IMR-90 (cell line): ENCODE data around the gene BRCC3. TPM values are rescaled to one million over a fixed set of nuclear protein-coding genes. Genes with fewer than 3 reads are reported as not detected.

Experiments
- ATAC-seq: fragments of 200-7000 bp; cut with Tn5 transposase; 2 replicates; pipeline ENCODE4 v1.9.1; 2020; ENCODE audit warnings: low read depth, mild to moderate bottlenecking, moderate library complexity
- BruUV-seq: library from RNA; stranded (reverse); fragments of 400-500 nt; replicated peaks from 2 replicates; lab custom pipeline; 2021; lab: Mats Ljungman, UMichigan
- CTCF ChIA-PET: fragments of 300-600 bp; formaldehyde crosslinking; extraction: SDS; loops from one replicate; lab custom pipeline; 2021; ENCODE audit warnings: antibody characterized with exemption; lab: Yijun Ruan, JAX
- POLR2A ChIA-PET: fragments of 300-600 bp; sonication (Branson Sonifier 250); formaldehyde crosslinking; loops from one replicate; lab custom pipeline; 2022; ENCODE audit warnings: antibody characterized with exemption; ENCODE audit not compliant: unreplicated experiment; lab: Charles Lee
- DNase-seq: peaks from one replicate; pipeline ENCODE4 v3.0.0; 2013
- H2AFZ ChIP-seq: replicated peaks from 2 replicates; pipeline ENCODE3; 2013; ENCODE audit warnings: low read length, mild to moderate bottlenecking; ENCODE audit not compliant: poor library complexity
- H2AK5ac ChIP-seq: 2 replicates; pipeline ENCODE4 v1.6.1; 2013; ENCODE audit warnings: low read depth, low read length, inconsistent platforms
- H2AK9ac ChIP-seq: replicated peaks from 2 replicates; pipeline ENCODE3; 2013; ENCODE audit warnings: mild to moderate bottlenecking, low read depth, low read length, moderate library complexity; ENCODE audit not compliant: poor library complexity
- H2BK120ac ChIP-seq: 2 replicates; pipeline ENCODE4 v1.6.1; 2013; ENCODE audit warnings: low read depth, low read length, inconsistent platforms
- H2BK15ac ChIP-seq: 3 replicates; pipeline ENCODE4 v1.6.1; 2013; ENCODE audit warnings: low read depth, low read length, inconsistent platforms
- H2BK20ac ChIP-seq: 2 replicates; pipeline ENCODE4 v1.6.1; 2013; ENCODE audit warnings: low read depth, mild to moderate bottlenecking, inconsistent platforms, low read length, moderate library complexity
- H2BK5ac ChIP-seq: 2 replicates; pipeline ENCODE4 v1.6.1; 2013; ENCODE audit warnings: mild to moderate bottlenecking, low read depth, low read length, inconsistent platforms; ENCODE audit not compliant: poor library complexity, severe bottlenecking
- H3K14ac ChIP-seq: replicated peaks from 2 replicates; pipeline ENCODE4 v1.6.1; 2013; ENCODE audit warnings: low read depth, low read length, inconsistent platforms
- H3K18ac ChIP-seq: 2 replicates; pipeline ENCODE4 v1.6.1; 2013; ENCODE audit warnings: low read depth, low read length, control low read depth
- H3K23ac ChIP-seq: 2 replicates; pipeline ENCODE4 v1.6.1; 2013; ENCODE audit warnings: low read depth, low read length, inconsistent platforms
- H3K27ac ChIP-seq: 2 replicates; pipeline ENCODE4 v1.5.1; 2013; ENCODE audit warnings: mild to moderate bottlenecking, control low read depth, low read length; ENCODE audit not compliant: insufficient read depth
- H3K27me3 ChIP-seq: 2 replicates; pipeline ENCODE4 v1.6.1; 2013; ENCODE audit warnings: low read length; ENCODE audit not compliant: control insufficient read depth, insufficient read depth
- H3K36me3 ChIP-seq: 2 replicates; pipeline ENCODE4 v1.6.1; 2013; ENCODE audit warnings: low read length, mixed read lengths; ENCODE audit not compliant: control insufficient read depth, insufficient read depth
- H3K4ac ChIP-seq: 2 replicates; pipeline ENCODE4 v1.6.1; 2013; ENCODE audit warnings: low read depth, low read length, inconsistent platforms
- H3K4me1 ChIP-seq: 2 replicates; pipeline ENCODE4 v1.6.1; 2013; ENCODE audit warnings: low read length, mixed read lengths; ENCODE audit not compliant: control insufficient read depth, insufficient read depth
- H3K4me2 ChIP-seq: 2 replicates; pipeline ENCODE4 v1.6.1; 2013; ENCODE audit warnings: low read depth, mild to moderate bottlenecking, control low read depth, low read length, moderate library complexity
- H3K4me3 ChIP-seq: 2 replicates; pipeline ENCODE4 v1.5.1; 2013; ENCODE audit warnings: low read depth, mild to moderate bottlenecking, control low read depth, low read length, moderate library complexity; ENCODE audit not compliant: insufficient read depth
- H3K56ac ChIP-seq: 2 replicates; pipeline ENCODE4 v1.6.1; 2013; ENCODE audit warnings: low read length, inconsistent platforms; ENCODE audit not compliant: insufficient read depth; ENCODE audit errors: extremely low read depth
- H3K79me1 ChIP-seq, 2 experiments: 2 replicates each; pipeline ENCODE4 v1.6.1; 2013; ENCODE audit warnings: low read length in 2 of 2, inconsistent platforms in 1 of 2, low read depth in 1 of 2
- H3K9ac ChIP-seq: 2 replicates; pipeline ENCODE4 v1.6.1; 2013; ENCODE audit warnings: low read depth, low read length, control low read depth
- H3K9me1 ChIP-seq: 2 replicates; pipeline ENCODE4 v1.6.1; 2013; ENCODE audit warnings: low read length, inconsistent platforms; ENCODE audit not compliant: insufficient read depth
- H3K9me3 ChIP-seq: 2 replicates; pipeline ENCODE4 v1.6.1; 2013; ENCODE audit warnings: low read length; ENCODE audit not compliant: control insufficient read depth, insufficient read depth
- H4K20me1 ChIP-seq: 2 replicates; pipeline ENCODE4 v1.6.1; 2013; ENCODE audit warnings: low read length, inconsistent platforms; ENCODE audit not compliant: insufficient read depth
- H4K5ac ChIP-seq: 2 replicates; pipeline ENCODE4 v1.6.1; 2013; ENCODE audit warnings: mild to moderate bottlenecking, low read depth, low read length, control low read depth
- H4K8ac ChIP-seq, 2 experiments: 2 replicates each; pipeline ENCODE4 v1.6.1; 2013; ENCODE audit warnings: low read depth in 2 of 2, low read length in 2 of 2, control low read depth in 1 of 2, inconsistent platforms in 1 of 2
- H4K91ac ChIP-seq: 2 replicates; pipeline ENCODE4 v1.6.1; 2013; ENCODE audit warnings: low read depth, low read length, inconsistent platforms; ENCODE audit not compliant: insufficient read depth
- BHLHE40 ChIP-seq: fragments of 150-350 bp; IDR thresholded peaks from 2 replicates; pipeline ENCODE4 v1.6.1; 2016; ENCODE audit warnings: mild to moderate bottlenecking, low read depth, low read length
- FOS ChIP-seq: fragments of 150-350 bp; IDR thresholded peaks from 2 replicates; pipeline ENCODE4 v1.6.1; 2016; ENCODE audit warnings: low read depth, low read length
- MAZ ChIP-seq: IDR thresholded peaks from 2 replicates; pipeline ENCODE4 v1.6.1; 2012; ENCODE audit warnings: low read depth, mild to moderate bottlenecking, low read length, improper control_type of control experiment, moderate library complexity, borderline replicate concordance
- MXI1 ChIP-seq: IDR thresholded peaks from 2 replicates; pipeline ENCODE4 v1.6.1; 2012; ENCODE audit warnings: low read depth, mild to moderate bottlenecking, low read length, moderate library complexity, borderline replicate concordance
- RCOR1 ChIP-seq: IDR thresholded peaks from 2 replicates; pipeline ENCODE4 v1.6.1; 2012; ENCODE audit warnings: mild to moderate bottlenecking, low read length, improper control_type of control experiment; ENCODE audit not compliant: insufficient replicate concordance
- RFX5 ChIP-seq: IDR thresholded peaks from 2 replicates; pipeline ENCODE4 v1.8.0; 2012; ENCODE audit warnings: low read depth, mild to moderate bottlenecking, low read length, moderate library complexity
- SMC3 ChIP-seq: fragments of 150-350 bp; IDR thresholded peaks from 2 replicates; pipeline ENCODE4 v1.6.1; 2016; ENCODE audit warnings: low read depth, mild to moderate bottlenecking, antibody characterized with exemption, low read length, moderate library complexity
- WGBS, 2 experiments: methylation state at CpG; one replicate each; pipeline versions ENCODE4 v1.1.5 to v1.1.7; 2013; ENCODE audit warnings: missing lambda C conversion rate in 2 of 2; ENCODE audit not compliant: insufficient read length in 1 of 2; ENCODE audit errors: extremely low coverage in 2 of 2; 5-methylcytosine and 5-hydroxymethylcytosine counted together
- dilution Hi-C: fragments of 300-500 bp; cut with HindIII; formaldehyde crosslinking; loops from one replicate; pipeline ENCODE4 v1.14.3; 2018; ENCODE audit warnings: low sequenced_read_pairs; ENCODE audit not compliant: unreplicated experiment
- in situ Hi-C: fragments of 300-500 bp; cut with MboI; formaldehyde crosslinking; loops from 3 replicates; pipeline ENCODE4 v1.14.3; 2019; ENCODE audit warnings: low sequenced_read_pairs, inconsistent platforms, mixed read lengths
- intact Hi-C: fragments of 100-400 bp; cut with micrococcal nuclease; formaldehyde crosslinking; loops from 2 replicates; pipeline ENCODE4 v1.10.0; 2022
- polyA plus RNA-seq, 3 experiments: library from polyadenylated mRNA; depleted of rRNA; stranded (reverse); fragments of >200 nt; gene quantifications; 2 replicates each; pipeline ENCODE4 v1.2.3, GENCODE V29; 2012; ENCODE audit warnings: low replicate concordance in 1 of 3
- total RNA-seq: library from RNA; depleted of rRNA; stranded (reverse); fragments of >200 nt; gene quantifications from 2 replicates; pipeline ENCODE4 v1.2.3, GENCODE V29; 2012
- TF ChIP-seq, protein P1 (sequence below): conservative IDR thresholded peaks from 2 replicates; pipeline ENCODE4 v1.5.1; 2012; ENCODE audit warnings: mild to moderate bottlenecking, low read depth, low read length, improper control_type of control experiment
- TF ChIP-seq, protein P2 (sequence below): fragments of 150-350 bp; IDR thresholded peaks from 2 replicates; pipeline ENCODE4 v1.6.1; 2017; ENCODE audit warnings: mild to moderate bottlenecking, antibody characterized with exemption, low read length, low read depth

The BRCC3 gene
- total and polyA plus RNA-seq, 2 of the 4 experiments (the other 2 are of a cell fraction) = 14.4 to 24.7 TPM

DNA sequence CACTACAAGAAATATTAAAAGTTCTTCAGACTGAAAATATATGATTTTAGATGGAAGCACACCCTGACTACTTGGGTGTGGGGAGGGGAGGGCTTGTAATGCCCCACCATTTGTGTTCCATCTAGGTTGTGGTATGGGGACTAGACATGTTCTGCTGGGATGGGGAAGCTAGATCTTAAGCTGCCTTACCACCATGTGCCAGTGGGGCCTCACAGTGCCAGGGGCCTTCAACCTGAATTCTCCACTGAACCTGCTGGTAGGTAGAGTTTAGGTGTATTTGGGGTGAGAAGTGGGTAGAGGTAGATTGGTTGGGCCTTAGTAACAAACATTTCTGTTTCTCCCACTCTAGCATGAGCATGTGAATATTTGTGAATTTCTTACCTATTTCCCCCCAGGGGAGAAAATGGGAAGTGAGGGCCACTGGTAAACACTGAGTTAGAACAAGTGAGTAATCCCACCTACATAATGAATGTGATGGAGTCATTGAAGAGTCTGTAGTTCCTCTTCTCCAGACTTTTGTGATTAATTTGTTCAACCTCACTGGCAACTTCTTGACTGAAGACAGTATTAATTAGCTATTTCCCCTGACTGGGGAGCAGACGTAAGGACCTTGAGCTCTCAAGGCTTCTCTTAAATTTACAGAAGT lies 44.0 kb downstream of the BRCC3 start:
- no peak overlapping the region for H3K18ac ChIP-seq
- H2AK5ac ChIP-seq = no peak overlapping the region
- intact Hi-C loops (no loop called here), in situ Hi-C loops (no loop called here), dilution Hi-C loops (no loop called here)
- H3K23ac ChIP-seq = no peak overlapping the region
- TF ChIP-seq SMC3 = no peak
- no peak for TF ChIP-seq MXI1
- TF ChIP-seq MAZ = no peak
- TF ChIP-seq, protein P1, sequence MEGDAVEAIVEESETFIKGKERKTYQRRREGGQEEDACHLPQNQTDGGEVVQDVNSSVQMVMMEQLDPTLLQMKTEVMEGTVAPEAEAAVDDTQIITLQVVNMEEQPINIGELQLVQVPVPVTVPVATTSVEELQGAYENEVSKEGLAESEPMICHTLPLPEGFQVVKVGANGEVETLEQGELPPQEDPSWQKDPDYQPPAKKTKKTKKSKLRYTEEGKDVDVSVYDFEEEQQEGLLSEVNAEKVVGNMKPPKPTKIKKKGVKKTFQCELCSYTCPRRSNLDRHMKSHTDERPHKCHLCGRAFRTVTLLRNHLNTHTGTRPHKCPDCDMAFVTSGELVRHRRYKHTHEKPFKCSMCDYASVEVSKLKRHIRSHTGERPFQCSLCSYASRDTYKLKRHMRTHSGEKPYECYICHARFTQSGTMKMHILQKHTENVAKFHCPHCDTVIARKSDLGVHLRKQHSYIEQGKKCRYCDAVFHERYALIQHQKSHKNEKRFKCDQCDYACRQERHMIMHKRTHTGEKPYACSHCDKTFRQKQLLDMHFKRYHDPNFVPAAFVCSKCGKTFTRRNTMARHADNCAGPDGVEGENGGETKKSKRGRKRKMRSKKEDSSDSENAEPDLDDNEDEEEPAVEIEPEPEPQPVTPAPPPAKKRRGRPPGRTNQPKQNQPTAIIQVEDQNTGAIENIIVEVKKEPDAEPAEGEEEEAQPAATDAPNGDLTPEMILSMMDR = no peak
- TF ChIP-seq RFX5 = no peak
- no peak for TF ChIP-seq FOS
- TF ChIP-seq RCOR1 = no peak
- TF ChIP-seq, protein P2, sequence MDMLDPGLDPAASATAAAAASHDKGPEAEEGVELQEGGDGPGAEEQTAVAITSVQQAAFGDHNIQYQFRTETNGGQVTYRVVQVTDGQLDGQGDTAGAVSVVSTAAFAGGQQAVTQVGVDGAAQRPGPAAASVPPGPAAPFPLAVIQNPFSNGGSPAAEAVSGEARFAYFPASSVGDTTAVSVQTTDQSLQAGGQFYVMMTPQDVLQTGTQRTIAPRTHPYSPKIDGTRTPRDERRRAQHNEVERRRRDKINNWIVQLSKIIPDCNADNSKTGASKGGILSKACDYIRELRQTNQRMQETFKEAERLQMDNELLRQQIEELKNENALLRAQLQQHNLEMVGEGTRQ = no peak
- no peak for TF ChIP-seq BHLHE40
- H3K4me1 ChIP-seq = no peaks in the 10 kb centered on the region
- no peak overlapping the region for H3K4me2 ChIP-seq
- ChIA-PET POLR2A (no interaction called here), CTCF (no interaction called here)
- H3K56ac ChIP-seq = no peak overlapping the region
- H2BK15ac ChIP-seq = no peak overlapping the region
- no peak overlapping the region for H2BK20ac ChIP-seq
- no peak overlapping the region for H3K27ac ChIP-seq
- no peaks in the 10 kb centered on the region for H4K20me1 ChIP-seq
- H3K9me3 ChIP-seq = 0 out of 2 replicates have a peak, but pooled peaks cover 2% of the 10 kb centered on the region
- H2BK5ac ChIP-seq = no peak overlapping the region
- H2BK120ac ChIP-seq = no peak overlapping the region
- no peaks in the 10 kb centered on the region for H3K27me3 ChIP-seq
- H3K9ac ChIP-seq = no peak overlapping the region
- no peaks in the 10 kb centered on the region for H3K79me1 ChIP-seq
- no peak overlapping the region for H4K5ac ChIP-seq
- H2AK9ac ChIP-seq = no peak overlapping the region
- no peaks in the 10 kb centered on the region for H3K9me1 ChIP-seq
- H3K36me3 ChIP-seq = no peaks in the 10 kb centered on the region
- no peak overlapping the region for H4K91ac ChIP-seq
- no TSS peak for BruUV-seq
- no peak for DNase-seq
- no CpG with 5 or more reads among the region's 1 CpG for WGBS, 2 experiments
- H3K4me3 ChIP-seq = no peak overlapping the region
- H2AFZ ChIP-seq = no peak overlapping the region
- H3K14ac ChIP-seq = no peak overlapping the region
- ATAC-seq = no peak
- H3K4ac ChIP-seq = no peak overlapping the region
- H4K8ac ChIP-seq = no peak overlapping the region
